T-helper 2 cell treated with Interferon-gamma antibody and Interleukin-4, amounts not matched to agents 5 μg/mL and 100 μg/mL, for 36 hours (primary cell): ENCODE data around the gene TMC2.

Experiments
- DNase-seq: peaks from one replicate; pipeline ENCODE4 v3.0.0; 2021; ENCODE audit warnings: low spot score
- H3K27ac Mint-ChIP-seq: one replicate; pipeline ENCODE4 v1.8.0; 2021; ENCODE audit warnings: mild to moderate bottlenecking, mixed read lengths
- H3K27me3 Mint-ChIP-seq: one replicate; pipeline ENCODE4 v1.8.0; 2021; ENCODE audit warnings: low read depth, mixed read lengths
- H3K36me3 Mint-ChIP-seq: one replicate; pipeline ENCODE4 v1.8.0; 2021; ENCODE audit warnings: low read depth, mixed read lengths
- H3K4me1 Mint-ChIP-seq: one replicate; pipeline ENCODE4 v1.8.0; 2021; ENCODE audit warnings: low read depth, mixed read lengths
- H3K4me3 Mint-ChIP-seq: one replicate; pipeline ENCODE4 v1.8.0; 2022; ENCODE audit warnings: mild to moderate bottlenecking, moderate library complexity, mixed read lengths
- H3K9me3 Mint-ChIP-seq: one replicate; pipeline ENCODE4 v1.8.0; 2021; ENCODE audit warnings: mixed read lengths

The TMC2 gene

GRCh38 chr20:2538356-2538755, 2.0 kb downstream of the TMC2 start:
- H3K27ac Mint-ChIP-seq, result no peak overlapping the region
- no peaks in the 10 kb centered on the region for H3K9me3 Mint-ChIP-seq
- no peak overlapping the region for H3K4me3 Mint-ChIP-seq
- H3K36me3 Mint-ChIP-seq, result no peaks in the 10 kb centered on the region
- peaks cover 22% of the 10 kb centered on the region for H3K27me3 Mint-ChIP-seq
- H3K4me1 Mint-ChIP-seq, result no peaks in the 10 kb centered on the region
- no peak for DNase-seq

- Mint-ChIP-seq H3K27me3 (peaks cover 21% of the 10 kb centered on the region), H3K4me3 (no peak overlapping the region), H3K4me1 (no peaks in the 10 kb centered on the region), H3K9me3 (no peaks in the 10 kb centered on the region), H3K27ac (no peak overlapping the region), H3K36me3 (no peaks in the 10 kb centered on the region)
- DNase-seq, result no peak
Observed at GRCh38 chr20:2538931-2539720, 2.8 kb downstream of the TMC2 start.

- Mint-ChIP-seq H3K27ac (no peak overlapping the region), H3K4me3 (no peak overlapping the region), H3K9me3 (no peaks in the 10 kb centered on the region), H3K4me1 (no peaks in the 10 kb centered on the region), H3K36me3 (no peaks in the 10 kb centered on the region), H3K27me3 (peaks cover 35% of the 10 kb centered on the region)
- no peak for DNase-seq
Observed at GRCh38 chr20:2541940-2542339, 5.6 kb downstream of the TMC2 start.

DNA sequence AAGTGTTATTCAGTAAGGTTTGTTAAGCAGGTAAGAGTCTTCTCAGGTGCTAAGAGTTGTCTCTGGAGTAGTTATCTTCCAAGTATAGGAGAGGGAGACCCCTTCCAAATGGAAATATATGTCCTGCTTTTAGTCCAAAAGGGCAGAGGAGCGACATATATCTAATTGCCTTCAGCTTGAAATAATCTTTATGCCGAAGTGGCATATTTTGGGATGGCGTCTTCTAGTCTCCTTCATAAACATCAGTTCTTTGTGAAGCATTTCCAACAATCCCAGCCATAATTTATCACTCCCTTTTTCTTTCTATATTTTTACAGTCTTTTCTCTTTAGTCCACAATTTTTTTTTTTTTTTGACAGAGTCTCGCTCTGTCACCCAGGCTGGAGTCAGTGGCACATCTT, 6.0 kb downstream of the TMC2 start:
- Mint-ChIP-seq H3K27ac (no peak overlapping the region), H3K27me3 (peaks cover 39% of the 10 kb centered on the region), H3K36me3 (no peaks in the 10 kb centered on the region), H3K4me3 (no peak overlapping the region), H3K4me1 (no peaks in the 10 kb centered on the region), H3K9me3 (no peaks in the 10 kb centered on the region)
- DNase-seq, result no peak

DNA sequence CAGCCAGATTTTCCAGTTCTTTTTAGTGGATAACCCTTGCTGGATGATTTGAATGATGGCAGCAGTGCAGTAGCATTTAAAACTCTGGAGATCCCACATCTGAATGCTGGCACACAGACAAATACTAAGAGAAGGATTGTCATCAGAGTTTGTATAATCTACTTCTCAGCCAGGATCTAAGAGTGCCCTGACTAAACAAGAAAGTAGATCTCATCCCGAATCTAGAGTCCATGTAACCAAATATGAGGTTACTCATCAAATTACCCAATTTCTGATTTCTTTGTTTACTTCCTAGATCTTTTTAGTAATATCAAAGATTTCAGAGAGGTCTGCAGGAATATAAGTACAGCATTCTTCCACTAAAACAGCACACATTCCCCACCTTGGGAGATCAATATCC, 7.8 kb downstream of the TMC2 start:
- peaks cover 39% of the 10 kb centered on the region for H3K27me3 Mint-ChIP-seq
- no peaks in the 10 kb centered on the region for H3K36me3 Mint-ChIP-seq

GRCh38 chr20:2545594-2545993, 9.2 kb downstream of the TMC2 start:
- H3K27me3 Mint-ChIP-seq, result peaks cover 38% of the 10 kb centered on the region
- DNase-seq, result no peak
- no peak overlapping the region for H3K4me3 Mint-ChIP-seq
- no peaks in the 10 kb centered on the region for H3K36me3 Mint-ChIP-seq
- no peak overlapping the region for H3K27ac Mint-ChIP-seq
- H3K9me3 Mint-ChIP-seq, result no peaks in the 10 kb centered on the region
- H3K4me1 Mint-ChIP-seq, result no peaks in the 10 kb centered on the region

More for the DNA sequence above, 7.8 kb downstream of the TMC2 start:
- Mint-ChIP-seq H3K27ac (no peak overlapping the region), H3K4me1 (no peaks in the 10 kb centered on the region), H3K9me3 (no peaks in the 10 kb centered on the region), H3K4me3 (no peak overlapping the region)
- DNase-seq, result no peak

GRCh38 chr20:2557873-2558580, 21.7 kb downstream of the TMC2 start:
- Mint-ChIP-seq H3K4me3 (no peak overlapping the region), H3K27me3 (peaks cover 52% of the 10 kb centered on the region), H3K4me1 (no peaks in the 10 kb centered on the region)

GRCh38 chr20:2558581-2559278, 22.4 kb downstream of the TMC2 start:
- H3K9me3 Mint-ChIP-seq, result no peaks in the 10 kb centered on the region
- DNase-seq, result no peak
- H3K27me3 Mint-ChIP-seq, result peaks cover 49% of the 10 kb centered on the region
- no peak overlapping the region for H3K27ac Mint-ChIP-seq
- H3K4me1 Mint-ChIP-seq, result no peaks in the 10 kb centered on the region
- H3K36me3 Mint-ChIP-seq, result no peaks in the 10 kb centered on the region
- no peak overlapping the region for H3K4me3 Mint-ChIP-seq

More at GRCh38 chr20:2557873-2558580, 21.7 kb downstream of the TMC2 start:
- no peak for DNase-seq
- Mint-ChIP-seq H3K36me3 (no peaks in the 10 kb centered on the region), H3K9me3 (no peaks in the 10 kb centered on the region), H3K27ac (no peak overlapping the region)

GRCh38 chr20:2559279-2559626, 22.9 kb downstream of the TMC2 start:
- H3K27ac Mint-ChIP-seq, result no peak overlapping the region
- no peaks in the 10 kb centered on the region for H3K4me1 Mint-ChIP-seq
- H3K4me3 Mint-ChIP-seq, result no peak overlapping the region
- no peaks in the 10 kb centered on the region for H3K9me3 Mint-ChIP-seq
- peaks cover 47% of the 10 kb centered on the region for H3K27me3 Mint-ChIP-seq
- no peaks in the 10 kb centered on the region for H3K36me3 Mint-ChIP-seq
- DNase-seq, result no peak

DNA sequence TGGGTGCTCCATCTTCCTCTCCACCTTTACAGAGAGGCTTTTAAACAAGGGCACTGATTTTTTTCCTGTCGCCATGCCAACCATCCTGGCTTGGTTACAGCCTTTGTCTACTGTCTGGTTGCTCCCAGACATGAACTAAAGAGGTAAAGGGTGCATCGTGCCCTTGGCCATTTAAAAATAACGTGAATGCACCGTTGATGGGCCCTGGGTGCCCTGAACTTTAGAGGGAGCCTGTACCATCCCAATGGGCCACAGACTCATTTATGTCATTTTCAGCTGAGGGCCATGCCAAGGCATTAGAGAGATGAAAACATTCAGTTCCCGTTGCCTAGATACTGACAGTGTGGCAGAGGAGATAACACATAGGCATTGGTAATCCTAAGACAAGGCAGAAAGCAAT, 23.3 kb downstream of the TMC2 start:
- Mint-ChIP-seq H3K36me3 (no peaks in the 10 kb centered on the region), H3K4me3 (no peak overlapping the region)

DNA sequence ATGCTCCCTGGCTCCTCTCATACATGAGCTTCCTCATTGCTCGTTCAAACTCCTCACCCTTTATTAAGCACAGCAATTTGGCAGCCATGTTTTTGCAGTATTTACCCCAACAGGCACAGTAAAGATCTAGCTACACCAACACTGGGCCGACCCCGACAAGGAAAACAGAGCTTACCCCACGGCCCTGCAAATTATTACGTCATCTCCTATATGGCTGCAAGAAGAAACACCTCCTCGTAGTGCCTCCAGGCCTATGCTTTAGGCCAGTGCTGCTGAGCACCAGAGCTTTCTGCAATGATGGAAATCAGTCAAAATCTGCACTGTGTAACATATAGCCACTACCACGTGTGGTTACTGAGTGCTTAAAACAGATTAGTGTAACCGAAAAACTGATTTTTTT, 26.7 kb downstream of the TMC2 start:
- H3K27ac Mint-ChIP-seq, result no peak overlapping the region

More for the DNA sequence above, 23.3 kb downstream of the TMC2 start:
- H3K9me3 Mint-ChIP-seq, result no peaks in the 10 kb centered on the region
- no peaks in the 10 kb centered on the region for H3K4me1 Mint-ChIP-seq
- no peak for DNase-seq
- H3K27ac Mint-ChIP-seq, result no peak overlapping the region
- peaks cover 45% of the 10 kb centered on the region for H3K27me3 Mint-ChIP-seq

DNA sequence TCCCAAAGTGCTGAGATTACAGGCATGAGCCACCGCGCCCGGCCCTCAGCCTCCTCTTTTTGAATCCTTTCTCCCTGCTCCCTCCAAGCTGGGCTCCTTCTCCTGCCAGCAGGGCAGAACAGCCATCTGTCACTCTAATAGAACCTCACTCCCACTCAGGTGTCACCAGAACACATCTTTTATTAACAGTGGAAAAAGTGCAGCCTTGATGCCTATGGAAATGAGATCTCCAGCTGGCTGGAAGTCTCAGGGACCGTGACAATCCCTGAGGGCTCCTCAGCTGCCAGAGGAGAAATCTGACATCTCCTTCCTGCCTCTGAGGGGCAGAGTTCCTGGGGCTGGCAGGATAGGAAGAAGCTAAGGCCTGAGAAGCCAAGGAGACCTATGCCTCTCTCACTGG, 28.0 kb downstream of the TMC2 start:
- H3K4me3 Mint-ChIP-seq, result no peak overlapping the region
- no peak overlapping the region for H3K27ac Mint-ChIP-seq
- peaks cover 34% of the 10 kb centered on the region for H3K27me3 Mint-ChIP-seq
- no peaks in the 10 kb centered on the region for H3K36me3 Mint-ChIP-seq
- DNase-seq, result no peak
- no peaks in the 10 kb centered on the region for H3K4me1 Mint-ChIP-seq
- H3K9me3 Mint-ChIP-seq, result no peaks in the 10 kb centered on the region

More for the DNA sequence above, 26.7 kb downstream of the TMC2 start:
- Mint-ChIP-seq H3K4me1 (no peaks in the 10 kb centered on the region), H3K4me3 (no peak overlapping the region), H3K36me3 (no peaks in the 10 kb centered on the region), H3K27me3 (peaks cover 33% of the 10 kb centered on the region), H3K9me3 (no peaks in the 10 kb centered on the region)
- no peak for DNase-seq

DNA sequence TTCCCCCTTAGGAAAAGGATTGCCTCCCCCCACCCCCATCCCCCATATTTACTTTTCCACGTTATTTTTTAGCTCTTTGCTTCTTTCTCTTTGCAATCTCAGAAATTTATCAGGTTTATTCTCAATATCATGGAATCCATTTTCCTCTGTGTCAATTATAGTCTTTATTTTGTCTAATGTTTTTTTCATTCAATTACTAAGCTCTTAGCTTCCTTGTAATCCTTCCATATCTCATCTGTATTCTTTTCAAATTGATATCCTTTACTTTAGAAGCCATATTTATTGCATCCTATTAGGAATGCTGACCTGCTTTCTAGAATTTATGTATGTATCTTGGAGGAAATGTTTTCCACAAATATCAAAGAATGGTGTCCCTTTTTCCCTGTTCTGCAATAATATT, 39.3 kb downstream of the TMC2 start:
- no peak for DNase-seq

GRCh38 chr20:2576317-2576727, 39.9 kb downstream of the TMC2 start:
- Mint-ChIP-seq H3K4me1 (no peaks in the 10 kb centered on the region), H3K27ac (no peak overlapping the region), H3K36me3 (no peaks in the 10 kb centered on the region), H3K9me3 (no peaks in the 10 kb centered on the region), H3K27me3 (peaks cover 28% of the 10 kb centered on the region), H3K4me3 (no peak overlapping the region)
- no peak for DNase-seq

More for the DNA sequence above, 39.3 kb downstream of the TMC2 start:
- Mint-ChIP-seq H3K27me3 (peaks cover 32% of the 10 kb centered on the region), H3K9me3 (no peaks in the 10 kb centered on the region), H3K4me1 (no peaks in the 10 kb centered on the region), H3K36me3 (no peaks in the 10 kb centered on the region), H3K4me3 (no peak overlapping the region), H3K27ac (no peak overlapping the region)
